Central memory CD4-positive, alpha-beta T cell (primary cell): Measurements from ENCODE around the gene MGMT.

Experiments
- DNase-seq: peaks from one replicate; pipeline ENCODE4 v3.0.0; 2022

The MGMT gene

DNA sequence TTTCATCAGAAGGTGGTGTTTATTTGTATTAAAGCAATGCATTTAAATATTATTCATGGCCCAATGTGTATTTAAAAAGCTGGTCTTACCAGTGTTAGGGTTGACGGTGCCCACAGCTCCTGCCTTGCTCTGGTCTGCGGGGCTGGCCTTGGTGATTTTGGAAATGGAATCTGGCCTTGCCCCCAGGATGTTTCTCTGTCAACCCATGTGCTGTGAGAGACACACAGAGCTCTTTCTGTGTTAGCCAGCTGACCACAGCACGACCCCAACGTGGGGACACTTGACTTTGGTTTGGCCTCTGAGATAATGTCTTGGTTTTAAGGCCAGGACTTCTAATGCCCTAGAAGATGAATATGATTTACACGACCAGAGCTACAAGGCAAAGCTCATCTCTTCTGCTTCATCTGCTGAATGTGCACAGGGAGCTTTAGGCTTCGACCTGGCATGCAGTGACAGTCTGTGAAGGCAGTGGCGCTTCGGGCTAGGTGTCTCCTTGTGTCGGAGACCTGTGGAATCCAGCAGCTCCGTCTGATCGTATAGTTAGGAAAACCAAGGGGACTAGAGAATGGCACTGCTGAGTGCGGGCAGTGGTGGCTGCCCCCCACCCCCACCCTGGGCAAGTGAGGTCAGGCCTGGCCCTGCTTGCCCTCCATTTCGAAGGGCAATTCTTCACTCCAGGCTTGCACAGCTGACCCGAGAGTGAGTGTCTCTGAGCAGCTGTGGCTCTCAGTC is 250.9 kb downstream of the MGMT start:
- no peak for DNase-seq

DNA sequence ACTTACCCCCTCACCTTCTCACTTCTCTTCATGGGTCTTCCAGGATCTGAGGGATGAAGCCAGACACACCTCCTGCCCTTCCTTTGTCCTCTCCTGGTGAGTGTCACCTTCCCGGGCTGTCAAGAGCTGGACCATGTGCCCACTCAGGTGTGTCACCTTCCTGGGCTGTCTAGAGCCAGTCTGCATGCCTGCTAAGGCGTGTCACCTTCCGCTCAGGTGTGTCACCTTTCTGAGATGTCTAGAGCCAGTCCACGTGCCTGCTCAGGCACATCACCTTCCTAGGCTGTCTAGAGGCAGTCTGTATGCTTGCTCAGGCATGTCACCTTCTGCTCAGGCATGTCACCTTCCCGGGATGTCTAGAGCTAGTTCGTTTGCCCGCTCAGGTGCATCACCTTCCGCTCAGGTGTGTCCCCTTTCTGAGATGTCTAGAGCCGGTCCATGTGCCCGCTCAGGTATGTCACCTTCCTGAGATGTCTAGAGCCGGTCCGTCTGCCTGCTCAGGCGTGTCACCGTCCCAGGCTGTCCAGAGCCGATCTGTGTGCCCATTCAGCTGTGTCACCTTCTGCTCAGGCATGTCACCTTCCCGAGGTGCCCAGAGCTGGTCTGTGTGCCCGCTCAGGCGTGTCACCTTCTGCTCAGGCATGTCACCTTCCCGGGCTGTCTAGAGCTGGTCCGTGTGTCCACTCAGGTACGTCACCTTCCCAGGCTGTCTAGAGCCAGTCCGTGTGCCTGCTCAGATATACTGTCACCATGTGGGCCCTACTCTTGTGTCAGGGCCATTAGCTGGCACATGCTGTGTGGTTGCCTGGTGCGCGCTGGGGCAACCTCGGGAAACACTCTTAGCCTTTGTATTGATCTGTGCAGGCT is 251.7 kb downstream of the MGMT start:
- DNase-seq = no peak

DNA sequence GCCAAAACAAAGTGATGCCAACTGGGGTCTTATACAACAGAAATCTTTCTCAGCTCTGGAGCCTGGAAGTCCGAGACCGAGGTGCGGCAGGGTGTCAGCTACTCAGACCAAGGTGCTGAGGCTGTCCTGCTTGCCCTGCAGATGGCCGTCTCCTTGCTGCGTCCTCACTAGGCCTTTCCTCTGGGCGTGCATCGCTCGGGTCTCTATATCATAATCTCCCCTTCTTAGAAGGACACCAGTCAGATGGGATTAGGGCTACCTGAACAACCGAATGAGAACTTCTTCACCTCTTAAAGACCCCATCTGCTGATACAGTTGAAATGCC is 252.3 kb downstream of the MGMT start:
- DNase-seq = no peak

DNA sequence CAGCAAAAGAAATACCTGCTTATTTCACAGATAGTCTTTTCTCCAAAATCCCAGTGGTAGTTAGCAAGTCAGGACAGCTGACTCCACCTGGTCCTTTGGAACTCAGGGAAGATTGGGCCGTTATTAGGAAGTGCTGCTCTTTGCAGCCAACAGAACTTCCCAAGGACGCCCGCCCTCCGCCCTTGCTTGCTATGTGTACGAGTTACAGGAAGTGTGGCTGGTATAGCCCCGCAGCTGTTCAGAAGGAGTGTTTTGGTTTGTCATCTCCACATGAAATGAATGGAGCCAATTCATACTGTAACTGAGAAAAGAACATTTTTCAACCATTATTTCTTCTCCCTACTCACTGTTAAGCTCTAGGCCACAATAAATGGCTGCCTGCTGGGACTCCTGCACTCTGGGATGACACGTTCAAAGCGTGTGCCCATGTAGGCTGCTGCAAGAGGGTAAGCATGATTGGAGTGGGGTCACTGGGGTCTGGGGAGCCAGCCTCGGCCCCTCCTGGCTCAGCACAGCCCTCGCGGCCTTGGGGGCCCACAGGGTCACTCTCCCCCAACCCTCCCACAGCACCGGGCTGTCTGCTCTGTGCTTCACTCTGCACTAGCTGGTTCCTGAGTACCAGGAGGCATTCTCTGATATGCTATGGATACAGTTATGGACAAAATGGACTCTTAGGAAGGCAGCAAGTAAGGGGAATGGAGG is 253.0 kb downstream of the MGMT start:
- no peak for DNase-seq

DNA sequence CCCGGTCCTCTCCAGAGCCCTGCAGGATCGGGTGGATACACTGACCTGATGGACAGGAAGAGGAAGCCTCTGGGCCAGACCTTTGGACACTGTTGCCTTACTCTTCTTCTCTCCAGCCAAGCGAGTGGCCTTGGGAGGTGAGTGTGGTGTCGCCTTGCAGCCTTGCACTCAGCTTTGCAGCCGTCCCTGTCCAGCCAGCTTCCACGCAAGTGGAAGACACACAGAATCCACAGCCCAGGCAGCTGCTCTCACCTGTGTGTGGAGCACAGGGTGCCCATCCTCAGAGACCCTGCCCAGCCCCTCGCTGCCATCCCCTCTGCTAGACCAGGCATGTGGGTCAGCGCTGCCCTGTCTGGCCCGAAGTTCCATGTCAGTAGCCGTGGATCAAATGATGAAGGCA is 258.0 kb downstream of the MGMT start:
- no peak for DNase-seq

DNA sequence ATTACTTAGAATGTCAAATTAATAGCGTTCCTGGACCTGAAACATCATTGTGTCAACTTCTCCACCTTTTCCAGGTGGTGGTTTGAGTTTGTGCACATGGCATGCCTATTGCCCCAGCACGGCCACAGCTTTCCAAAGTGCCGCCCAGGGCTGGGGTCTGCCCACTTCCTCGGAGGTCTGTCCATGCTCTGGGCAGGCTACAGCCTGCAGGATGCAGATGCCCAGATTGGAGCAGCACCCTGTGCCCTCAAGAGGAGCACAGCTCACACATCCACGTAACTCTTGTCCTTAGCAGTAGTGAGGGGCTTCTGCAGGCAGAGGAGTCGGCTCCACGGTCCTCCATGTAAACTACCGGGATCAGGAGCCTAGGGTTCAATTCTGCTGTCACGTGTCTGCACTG is 258.4 kb downstream of the MGMT start:
- no peak for DNase-seq

DNA sequence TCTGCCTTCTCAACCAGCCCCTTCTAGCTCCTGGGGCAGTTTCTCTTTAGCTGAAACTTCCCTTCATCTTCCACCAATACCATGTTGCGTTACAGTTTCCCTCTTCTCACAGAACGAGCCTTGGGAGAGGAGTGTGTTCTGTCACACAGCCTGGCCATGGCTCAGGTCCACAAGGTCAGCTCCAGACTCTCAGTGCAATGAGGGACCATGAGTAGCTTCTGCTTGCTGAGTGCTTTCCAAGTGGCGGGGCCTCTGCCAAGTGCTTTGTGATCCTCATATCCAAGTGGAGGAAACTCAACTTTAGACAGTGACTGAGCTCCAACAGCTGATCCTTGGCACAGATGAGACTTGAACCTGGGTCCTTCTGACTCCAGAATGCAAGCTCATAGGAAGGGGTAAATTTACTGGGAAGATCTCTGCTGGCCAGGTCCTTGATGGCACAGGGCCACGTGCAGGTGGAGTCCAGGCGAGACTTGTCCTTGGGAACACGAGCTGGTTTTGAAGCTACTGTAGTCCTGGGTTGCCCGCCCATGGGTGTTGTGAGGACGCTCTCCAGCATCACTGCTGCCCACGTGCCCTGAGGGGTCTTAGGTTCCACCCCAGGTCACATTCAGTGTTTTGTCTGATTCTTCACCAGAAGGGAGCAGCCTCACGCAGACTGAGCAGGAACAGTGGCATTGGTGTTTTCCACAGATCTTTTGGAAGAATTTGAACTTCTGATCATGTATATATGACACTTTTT is 259.0 kb downstream of the MGMT start:
- DNase-seq = no peak

DNA sequence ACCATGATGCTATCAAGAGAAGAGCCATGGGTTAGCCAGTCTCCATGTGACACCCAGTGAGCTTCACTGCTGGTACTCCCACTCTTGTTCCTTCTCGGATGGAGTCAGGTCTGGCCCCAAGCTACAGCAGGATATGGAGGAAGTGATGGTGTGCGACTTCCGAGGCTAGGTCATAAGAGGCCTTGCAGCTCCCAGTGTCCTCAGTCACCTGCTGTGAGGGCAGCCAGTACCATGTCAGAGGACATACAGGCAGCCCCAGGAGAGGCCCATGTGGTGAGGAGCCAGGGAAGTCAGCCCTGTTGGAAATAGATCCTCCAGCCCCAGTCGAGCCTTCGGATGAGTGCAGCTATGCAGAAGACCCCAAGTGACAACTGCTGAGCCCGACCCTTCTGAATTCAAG is 260.0 kb downstream of the MGMT start:
- no peak for DNase-seq

DNA sequence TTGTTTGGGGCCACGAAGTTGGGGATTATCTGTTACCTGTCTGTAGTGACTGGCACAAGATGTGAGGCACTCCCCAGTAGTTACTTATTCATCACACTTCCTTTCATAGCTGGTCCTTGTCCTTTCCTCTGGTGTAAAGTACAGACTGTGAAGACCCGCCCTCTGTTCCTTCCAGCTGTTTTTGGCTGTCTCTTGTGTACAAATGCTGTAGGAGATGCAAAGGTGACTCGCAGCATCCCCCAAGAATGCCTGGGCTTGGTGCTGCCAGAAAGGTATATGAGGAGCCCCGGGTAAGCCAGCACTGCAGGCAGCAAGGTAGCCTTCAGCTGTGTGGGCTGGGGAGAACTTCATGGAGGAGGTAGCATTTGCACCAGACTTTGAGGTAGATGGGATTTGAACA is 260.5 kb downstream of the MGMT start:
- DNase-seq = no peak

DNA sequence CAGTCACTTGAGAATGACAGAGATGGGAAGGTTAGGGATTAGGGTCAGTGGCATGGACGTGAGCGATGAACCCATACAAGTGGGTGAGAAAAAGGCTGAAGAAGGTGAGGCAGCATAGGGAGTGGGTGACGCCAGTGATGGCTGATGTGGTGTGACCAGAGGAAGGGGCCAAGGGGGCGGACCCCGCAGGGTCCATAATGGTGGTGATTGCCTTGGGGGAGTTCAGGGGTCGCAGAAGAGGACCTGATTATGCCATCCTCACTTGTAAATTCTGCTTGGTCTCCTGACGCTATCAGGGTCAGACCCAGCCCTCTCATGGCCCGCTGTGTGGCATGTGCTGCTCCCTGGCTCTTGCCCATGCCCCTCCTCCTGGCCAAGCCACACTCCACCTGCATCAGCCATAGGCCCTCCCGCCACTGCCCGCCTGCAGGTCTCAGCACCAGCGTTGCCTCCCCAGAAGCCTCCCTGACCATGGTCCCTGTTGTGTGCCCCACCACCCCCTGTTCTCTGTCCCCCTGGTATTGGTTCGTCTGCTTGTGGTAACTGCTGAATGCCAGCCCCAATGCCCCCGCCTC is 261.3 kb downstream of the MGMT start:
- no peak for DNase-seq

DNA sequence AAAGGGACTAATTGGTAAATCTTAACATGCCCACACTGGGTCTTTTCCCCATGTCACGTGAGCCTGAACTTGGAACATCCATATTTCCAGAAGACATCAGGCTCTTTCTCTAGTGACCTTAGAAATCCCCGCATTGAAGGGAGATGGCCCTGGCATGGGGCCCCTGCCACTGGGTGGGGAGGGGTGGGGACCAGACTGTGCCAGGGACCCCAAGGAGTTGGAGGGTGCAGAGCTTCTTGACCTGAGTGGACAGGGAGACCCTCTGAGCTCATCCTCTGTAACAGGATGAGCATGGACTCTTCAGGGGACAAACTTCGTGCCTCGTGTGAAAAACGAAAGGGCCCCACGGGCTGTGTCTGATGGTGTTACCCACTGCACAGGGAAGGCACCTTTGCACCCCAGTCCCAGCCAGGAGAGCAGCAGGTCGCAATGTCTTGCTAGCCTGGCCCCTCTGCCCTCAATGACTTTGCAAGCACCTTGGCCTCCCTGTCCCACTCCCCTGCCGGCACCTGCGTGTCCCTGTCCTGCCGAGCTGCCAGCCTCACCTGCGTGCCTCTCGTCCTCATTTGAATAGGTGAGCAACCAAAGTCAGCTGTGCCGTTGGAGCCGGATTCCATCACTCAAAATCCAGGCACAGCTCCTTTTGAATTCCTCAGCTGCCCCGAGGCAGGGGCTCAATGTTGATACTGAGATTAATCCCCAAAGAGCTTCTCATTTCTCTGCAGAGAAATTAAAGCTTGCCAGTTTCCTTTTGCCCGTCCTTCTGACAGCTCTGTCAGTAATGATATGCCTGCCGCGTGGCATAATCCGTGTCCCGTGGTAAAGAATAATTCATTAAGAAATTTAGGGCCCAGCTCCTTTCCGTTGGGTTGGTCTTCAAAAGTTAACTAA is 262.1 kb downstream of the MGMT start:
- no peak for DNase-seq

DNA sequence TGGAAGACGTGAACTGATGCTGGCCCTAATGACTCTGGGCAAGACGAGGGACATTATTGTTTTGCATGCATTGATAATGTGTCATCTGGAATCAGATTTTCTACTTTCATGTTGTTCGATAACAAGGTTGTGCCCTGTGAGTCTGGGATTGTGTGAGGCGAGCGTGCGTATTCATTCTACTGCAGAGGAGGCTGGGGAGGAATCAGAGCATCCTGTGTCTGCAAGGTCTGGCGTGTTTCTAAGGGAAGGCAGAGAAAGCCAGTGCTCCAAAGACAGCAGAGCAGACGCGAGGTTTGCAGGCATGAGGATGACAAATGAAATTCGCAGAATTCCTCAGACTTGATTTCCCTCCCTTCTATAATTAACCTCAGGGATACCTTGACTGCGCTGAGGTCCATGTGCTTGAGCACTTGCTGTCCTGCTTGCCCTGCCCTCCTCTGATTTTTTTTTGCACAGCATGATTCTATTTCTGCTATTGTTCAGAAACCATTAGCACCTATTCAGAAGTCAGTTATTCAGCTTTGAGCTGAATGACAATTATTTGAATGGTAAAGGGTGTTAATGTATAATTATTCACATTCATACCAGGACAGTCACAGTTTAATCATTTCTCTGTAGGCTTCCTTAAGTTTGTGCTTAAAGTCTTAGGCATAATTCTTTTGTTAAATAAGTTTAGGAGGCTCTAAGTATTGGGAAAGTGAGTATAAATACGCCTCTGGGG is 263.4 kb downstream of the MGMT start:
- DNase-seq = no peak

DNA sequence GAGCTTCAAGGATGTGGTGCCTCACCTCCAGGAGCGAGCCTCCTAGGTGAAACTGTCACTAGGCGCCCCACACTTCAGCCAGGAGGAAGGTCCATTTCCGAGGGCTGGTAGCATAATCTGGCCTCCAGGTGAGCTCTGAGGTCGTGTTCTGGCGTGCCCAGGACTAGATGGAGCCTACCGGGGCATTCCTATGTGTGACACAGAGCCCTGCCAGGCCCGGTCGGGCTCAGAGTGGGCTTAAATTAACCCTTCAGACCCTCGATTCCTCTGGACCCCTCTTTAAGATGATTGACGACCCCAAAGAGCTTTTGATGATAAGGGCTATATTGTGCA is 263.9 kb downstream of the MGMT start:
- no peak for DNase-seq

DNA sequence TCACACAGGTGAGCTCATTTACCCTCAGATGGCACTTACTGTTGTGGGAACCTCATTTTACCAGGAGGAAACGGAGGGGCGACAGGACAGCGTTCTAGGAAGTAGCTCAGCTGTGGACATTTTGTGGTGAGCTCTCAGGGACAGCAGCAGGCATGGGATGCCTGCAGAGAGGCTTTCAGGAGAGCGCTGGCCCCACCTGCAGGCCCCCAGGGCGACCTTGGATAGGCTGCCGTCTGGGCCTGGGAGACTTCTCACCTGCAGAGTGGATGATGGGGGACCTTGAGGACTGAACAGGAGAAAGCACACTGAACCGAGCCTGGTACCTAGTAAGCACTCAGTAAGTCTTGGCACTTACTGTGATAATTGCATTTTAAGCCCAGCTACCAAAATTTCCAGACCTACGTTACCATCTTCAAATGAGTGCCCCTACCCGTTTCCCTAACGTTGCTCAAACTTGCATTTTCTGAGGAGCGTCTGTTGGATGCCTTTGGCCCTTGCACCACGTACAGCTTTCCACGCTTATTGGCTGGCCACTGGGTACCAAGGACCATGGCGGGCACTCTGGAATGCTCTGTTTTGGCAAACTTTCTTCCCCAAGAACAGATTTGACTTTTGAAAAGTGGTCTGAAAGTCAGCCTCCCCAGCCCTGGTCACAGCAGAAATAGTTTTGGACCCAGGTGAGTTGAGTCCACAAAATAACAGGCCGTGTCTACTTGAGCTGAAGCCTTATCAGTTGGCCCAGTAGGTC is 273.7 kb downstream of the MGMT start:
- no peak for DNase-seq

DNA sequence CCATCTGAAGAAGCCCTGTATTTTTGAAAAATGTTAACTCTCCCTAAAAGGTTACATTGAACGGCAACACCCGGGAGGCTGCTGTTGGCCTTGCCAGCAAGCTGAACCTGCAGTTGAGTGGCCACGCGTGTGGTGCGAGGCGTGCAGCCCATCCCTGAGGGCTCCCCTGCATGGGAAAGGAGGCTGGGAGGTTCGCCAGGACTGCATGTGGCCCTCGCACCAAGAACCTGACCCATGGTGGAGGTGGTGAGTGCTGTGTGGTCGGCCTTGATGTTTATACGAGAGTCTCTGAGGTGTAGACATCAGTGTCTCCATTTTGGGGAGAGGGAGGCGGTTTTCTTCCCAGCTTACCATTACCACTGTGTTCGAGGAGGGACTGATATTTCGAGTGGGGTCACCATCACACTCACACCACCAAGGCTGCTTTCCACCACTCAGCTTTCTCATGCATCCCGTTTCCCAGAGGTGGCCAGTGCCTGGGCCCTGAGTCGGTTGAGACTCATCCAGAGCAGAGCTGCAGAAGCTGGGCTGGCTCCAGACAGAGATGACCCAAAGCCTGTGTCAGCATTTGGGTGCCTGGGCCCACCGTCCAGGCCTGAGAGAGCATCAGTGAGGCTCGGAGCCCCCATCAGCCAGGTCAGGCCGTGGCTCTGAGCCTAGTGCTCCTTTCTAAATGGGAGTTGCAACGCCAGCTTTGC is 274.4 kb downstream of the MGMT start:
- no peak for DNase-seq

DNA sequence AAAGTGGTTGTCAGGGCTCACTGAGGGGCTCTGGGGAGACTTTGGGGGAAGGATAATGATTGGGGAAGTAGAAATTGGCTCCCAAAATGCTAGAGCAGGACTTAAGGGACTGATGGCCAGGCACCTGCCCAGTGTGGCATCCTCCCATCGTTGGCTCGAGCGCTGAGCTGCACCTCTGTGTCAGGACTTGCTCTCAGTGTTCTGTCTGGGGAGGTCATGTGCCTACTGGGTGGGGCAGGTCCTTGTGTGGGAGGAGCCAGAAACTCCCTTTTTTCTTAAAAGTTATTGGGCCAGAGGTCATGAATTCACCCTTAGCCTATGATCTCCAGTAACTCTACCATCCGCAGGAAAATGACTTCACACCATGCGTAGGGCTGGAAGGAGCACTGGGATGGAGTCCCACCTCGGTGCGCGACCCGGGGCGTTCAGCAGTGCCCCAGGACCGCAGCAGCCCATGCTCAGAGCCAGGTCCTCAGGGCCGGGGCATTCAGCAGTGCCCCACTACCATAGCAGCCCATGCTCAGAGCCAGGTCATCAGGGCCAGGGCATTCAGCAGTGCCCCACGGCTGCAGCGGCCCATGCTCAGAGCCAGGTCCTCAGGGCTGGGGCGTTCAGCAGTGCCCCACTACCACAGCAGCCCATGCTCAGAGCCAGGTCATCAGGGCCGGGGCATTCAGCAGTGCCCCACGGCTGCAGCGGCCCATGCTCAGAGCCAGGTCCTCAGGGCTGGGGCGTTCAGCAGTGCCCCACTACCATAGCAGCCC is 275.1 kb downstream of the MGMT start:
- DNase-seq = no peak

DNA sequence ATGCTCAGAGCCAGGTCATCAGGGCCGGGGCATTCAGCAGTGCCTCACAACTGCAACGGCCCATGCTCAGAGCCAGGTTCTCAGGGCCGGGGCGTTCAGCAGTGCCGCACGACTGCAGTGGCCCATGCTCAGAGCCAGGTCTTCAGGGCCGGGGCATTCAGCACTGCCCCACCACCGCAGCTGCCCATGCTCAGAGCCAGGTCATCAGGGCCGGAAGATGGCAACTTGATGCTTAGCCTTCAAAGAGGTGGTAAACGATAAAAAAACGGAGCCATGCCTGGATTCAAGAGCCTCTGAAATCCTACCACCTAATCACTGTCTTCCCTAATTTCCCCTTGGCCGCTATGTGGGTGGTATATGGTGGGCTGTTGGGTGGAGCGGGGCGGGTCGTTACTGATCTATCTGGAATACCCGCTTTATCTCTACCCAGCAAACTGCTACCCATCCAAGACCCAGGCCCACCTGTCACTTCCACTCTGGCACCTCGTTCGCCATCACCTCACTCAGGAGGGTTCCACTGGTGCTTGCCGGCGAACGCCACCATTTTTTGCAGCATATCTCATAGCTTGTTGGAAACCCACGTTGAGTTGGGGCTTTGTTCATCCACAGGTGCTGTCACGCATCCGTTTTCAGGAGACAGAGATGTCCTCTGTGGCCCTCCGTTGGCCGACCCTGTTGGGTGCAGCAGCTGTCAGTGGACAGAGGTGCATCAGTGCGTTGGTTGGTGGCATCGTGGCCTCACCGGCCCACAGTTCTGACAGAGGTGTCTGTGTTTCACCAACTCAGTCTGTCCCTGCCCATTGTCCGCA is 275.9 kb downstream of the MGMT start:
- DNase-seq = no peak

DNA sequence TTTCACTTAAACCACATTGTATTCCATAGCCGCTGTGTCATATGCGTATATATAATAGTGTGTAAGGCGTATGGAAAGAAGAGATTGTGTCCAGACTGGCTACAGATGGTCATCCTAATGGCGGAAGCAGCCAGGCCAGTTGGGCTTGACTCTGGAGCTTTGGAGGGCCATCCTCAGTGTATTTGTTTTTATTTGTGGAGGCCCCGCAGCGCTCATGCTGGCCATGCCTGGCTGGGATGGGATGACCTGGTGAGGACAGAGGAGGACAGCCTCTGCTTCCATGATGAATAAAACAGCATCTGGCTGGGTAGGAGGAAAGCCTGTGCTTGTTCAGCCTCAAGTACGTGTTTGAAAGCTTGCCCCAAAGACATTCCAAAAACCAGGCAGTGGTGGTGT is 276.7 kb downstream of the MGMT start:
- DNase-seq = no peak
